Stromal cell of bone marrow (primary cell): ENCODE data around the gene FGFRL1.

ENCODE experiments used
- DNase-seq: peaks from one replicate; pipeline ENCODE4 v3.0.0-alpha.2; 2012; ENCODE audit warnings: low read depth

FGFRL1 gene

DNA sequence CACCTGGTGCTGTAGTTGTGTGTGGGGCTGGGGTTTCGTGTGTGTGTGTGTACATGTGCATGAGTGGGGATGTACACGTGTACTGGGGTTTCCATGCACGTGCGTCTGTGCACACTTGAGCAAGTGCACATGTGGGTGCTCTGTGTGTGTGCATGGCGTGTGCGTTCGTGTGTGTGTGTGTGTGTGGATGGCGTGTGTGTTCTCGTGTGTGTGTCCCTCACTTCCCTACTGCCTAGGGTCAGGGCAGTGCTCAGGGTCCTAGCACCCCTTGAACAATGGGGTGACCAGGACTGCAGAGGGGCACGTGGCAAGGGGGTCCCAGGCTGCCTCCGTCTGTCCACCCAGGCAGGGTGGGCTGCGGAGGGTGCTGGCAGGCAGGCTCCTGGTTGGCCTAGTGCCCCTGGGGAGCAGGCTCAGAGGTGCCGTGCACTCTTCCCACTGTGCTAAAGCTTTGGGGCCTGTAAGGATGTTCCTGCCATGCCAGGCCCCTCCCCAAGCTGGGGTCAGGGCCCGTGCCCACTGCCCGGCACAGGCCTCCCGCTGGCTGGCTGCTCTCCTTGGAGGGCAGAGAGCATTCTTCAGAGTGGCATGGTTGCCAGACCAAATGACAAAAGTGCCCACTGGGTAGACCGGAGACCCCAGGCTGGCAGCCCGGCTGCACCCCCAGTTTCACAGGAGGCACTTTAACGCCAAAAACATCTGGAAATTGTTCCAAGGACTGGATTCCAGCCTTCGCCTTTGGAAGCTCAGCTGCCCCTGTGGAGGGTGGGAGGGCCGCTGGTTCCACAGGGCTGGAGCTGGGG is 29.1 kb downstream of the FGFRL1 start:
- DNase-seq, result no peak

DNA sequence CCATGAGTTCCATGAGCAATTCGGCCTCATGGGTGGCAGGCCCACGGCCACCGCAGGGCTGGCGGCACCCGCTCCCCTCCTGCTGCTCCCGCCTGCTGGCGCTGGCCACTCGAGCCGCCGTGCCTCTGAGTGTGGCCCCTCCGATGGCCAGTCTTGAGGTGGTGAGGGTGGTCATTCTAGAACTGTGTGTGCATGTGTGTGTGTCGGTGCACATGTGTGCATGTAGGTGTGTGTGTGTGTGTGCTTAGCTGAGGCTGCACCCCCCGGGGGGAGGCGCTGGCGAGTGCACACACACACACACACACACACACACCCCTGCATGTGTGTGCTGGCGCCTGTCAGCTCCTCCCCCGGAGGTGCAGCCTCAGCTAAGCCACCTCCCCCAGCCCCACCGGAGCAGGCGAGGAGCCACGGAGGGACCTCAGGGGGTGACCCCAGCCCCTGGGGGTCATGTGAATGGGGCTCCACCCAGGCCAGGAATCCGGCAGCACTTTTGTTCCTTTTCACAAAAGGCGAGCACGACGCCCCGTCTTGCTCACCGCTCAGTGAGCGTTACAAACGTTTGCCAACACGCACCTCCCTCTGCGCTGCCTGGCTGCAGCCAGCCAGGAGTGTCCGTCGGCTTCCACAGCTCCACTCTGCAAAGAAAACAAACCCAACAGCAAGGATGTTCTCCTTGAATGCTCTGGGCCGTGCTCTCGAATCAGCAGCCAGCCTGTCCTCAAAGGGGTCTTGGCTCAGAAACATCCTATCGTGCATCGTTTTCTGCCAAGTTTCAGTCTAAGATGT is 29.9 kb downstream of the FGFRL1 start:
- peak; percentile 47 for DNase-seq

- DNase-seq, result no peak
Measured at GRCh38 chr4:1041936-1042330, 30.5 kb downstream of the FGFRL1 start.

DNA sequence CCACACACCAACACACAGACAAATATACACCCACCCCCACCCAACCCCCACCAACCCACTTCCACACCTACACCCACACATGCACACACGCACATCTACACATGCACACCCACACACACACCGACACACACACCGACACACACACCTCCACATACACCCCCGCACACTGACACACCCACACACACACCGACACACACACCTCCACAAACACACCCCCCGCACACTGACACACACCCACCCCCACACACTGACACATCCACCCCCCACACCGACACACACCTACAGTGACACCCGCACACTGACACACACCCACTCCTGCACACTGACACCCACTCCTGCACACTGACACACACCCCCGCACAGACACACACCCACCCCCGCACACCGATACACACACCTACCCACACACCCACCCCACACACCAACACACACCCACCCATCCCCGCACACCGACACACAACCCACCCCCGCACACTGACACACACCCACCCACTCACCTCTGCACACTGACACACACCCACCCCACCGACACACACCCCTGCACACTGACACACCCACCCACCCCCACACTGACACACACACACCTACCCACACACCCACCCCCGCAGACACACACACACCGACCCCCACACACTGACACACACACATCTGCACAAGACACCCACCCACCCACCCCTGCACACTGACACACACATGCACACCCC is 31.1 kb downstream of the FGFRL1 start:
- DNase-seq, result no peak

- no peak for DNase-seq
Measured at GRCh38 chr4:1043162-1043561, 31.7 kb downstream of the FGFRL1 start.

- DNase-seq, result peak; percentile 99
Measured at GRCh38 chr4:1043651-1044468, 32.4 kb downstream of the FGFRL1 start.

- no peak for DNase-seq
Measured at GRCh38 chr4:1044469-1045192, 33.2 kb downstream of the FGFRL1 start.

- no peak for DNase-seq
Measured at GRCh38 chr4:1045193-1045594, 33.8 kb downstream of the FGFRL1 start.

- no peak for DNase-seq
Measured at GRCh38 chr4:1045595-1046201, 34.3 kb downstream of the FGFRL1 start.

- peak; percentile 63 for DNase-seq
Measured at GRCh38 chr4:1046581-1047011, 35.2 kb downstream of the FGFRL1 start.

GRCh38 chr4:1047106-1047975 is 35.9 kb downstream of the FGFRL1 start:
- no peak for DNase-seq

DNA sequence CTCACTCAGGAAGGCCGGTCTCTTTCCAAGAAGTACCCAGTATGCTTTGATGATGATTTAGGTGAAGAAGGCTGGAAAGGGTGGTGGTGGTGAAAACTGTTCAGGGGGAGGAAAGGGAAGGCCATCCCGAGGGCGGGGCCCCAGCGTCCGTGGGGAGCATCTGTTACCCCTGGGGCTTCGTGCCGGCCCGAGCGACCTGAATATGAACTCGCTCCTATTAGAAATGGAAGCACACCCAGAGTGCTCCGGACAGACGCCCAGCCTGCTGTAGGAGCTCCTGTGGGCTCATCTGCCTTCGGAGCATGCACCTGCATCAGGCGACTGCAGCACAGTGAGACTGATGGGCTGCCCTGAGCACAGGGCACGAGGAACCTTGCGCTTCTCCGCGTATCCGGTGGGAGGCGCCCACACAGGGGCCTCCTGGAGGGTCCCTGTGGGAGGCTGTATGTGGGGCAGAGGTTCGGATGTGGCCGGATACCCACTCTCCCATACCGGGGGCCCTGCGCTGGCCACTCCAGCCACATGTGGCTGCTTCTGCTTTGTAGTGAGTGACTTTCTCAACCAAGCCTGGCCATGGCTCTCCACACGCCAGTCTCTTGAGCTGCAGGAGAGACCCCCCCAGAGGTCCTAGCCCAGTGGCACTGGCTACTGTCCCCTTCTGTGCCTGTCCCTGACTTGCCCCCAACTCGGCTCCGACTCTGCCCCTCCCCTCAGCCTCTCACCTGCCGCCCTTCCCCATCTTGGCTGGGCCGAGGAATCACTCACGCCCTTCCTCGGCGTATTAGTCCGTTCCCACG is 36.7 kb downstream of the FGFRL1 start:
- no peak for DNase-seq

- peak; percentile 25 for DNase-seq
Measured at GRCh38 chr4:1048773-1049590, 37.6 kb downstream of the FGFRL1 start.

DNA sequence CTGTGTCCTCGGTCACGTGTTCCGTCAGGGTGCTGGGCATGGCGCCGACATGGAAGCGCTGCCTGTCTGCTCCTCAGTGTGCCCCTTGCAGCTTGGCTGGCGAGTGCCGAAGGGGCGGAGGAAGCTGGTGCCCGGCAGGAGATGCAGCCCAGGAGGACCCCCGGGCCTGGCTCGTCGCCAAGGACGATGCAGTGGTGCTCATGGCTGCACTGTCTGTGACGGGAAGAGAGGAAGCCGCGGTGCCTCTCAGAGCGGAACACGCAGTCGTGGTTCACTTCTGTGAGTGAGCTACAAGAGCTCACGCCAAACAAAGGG is 38.1 kb downstream of the FGFRL1 start:
- DNase-seq, result no peak

DNA sequence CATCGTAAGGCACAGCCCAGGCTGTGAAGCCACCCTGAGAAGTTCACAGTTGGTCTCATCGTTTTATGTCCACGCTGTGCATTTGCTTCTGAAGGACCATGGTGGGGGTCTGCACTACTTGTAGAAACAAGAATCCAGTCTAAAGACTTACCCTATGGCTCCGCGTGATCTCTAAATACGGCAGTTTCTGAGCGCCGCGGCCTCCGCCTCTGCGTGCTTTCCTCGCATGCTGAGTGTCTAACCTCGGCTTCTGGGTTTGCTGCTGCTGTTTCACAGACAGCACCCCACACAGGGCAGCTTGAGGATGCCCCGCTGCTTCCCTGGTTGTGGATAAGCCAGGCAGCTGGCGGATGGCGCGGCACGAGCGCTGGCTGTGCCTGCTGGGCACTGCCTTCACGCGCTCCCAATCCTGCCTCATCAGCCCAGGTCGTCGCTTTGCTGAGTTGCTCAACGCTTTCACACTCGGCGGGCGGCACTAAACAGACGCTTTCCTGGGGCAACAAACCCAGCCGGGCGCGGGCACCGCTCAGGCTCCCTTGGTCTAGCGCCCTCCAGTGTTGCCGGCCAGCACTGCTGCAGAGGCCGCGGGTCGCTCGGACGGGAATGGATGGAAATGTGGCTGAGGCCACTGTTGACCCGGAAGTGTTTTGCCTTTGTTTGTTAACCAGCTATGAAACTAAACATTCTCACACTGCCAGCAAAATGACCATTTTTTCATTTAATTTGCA is 39.2 kb downstream of the FGFRL1 start:
- no peak for DNase-seq

DNA sequence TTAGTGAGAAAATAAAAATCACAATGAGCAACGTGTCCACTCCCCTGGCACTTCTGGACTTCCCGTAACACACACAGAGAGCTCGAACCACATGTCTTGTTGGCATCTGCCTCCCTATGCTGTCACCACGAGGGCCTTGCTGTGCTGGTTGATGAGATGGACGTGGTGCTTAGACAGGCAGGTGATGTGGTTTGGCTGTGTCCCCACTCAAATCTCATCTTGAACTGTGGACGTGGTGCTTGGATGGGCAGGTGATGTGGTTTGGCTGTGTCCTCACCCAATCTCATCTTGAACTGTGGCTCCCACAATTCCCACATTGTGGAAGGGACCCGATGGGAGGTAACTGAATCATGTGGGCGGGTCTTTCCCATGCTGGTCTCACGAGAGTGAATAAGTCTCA is 40.0 kb downstream of the FGFRL1 start:
- DNase-seq, result no peak

GRCh38 chr4:1052231-1052671 is 40.8 kb downstream of the FGFRL1 start:
- no peak for DNase-seq
